Heart left ventricle (tissue), 16 donors: ENCODE data around the gene SCLY. TPM values are rescaled to one million over a fixed set of nuclear protein-coding genes. Genes with fewer than 3 reads are reported as not detected.
"Not testable (repeated sequence)": the region's sequence is repeated elsewhere in the genome, so short reads cannot be mapped to it uniquely, and the experiment has no call there.

ENCODE experiments used
- ATAC-seq, 4 donors: fragments of 200-7000 bp; cut with Tn5 transposase; one replicate each; pipeline ENCODE4 v1.9.1; 2020 to 2022; ENCODE audit warnings: moderate library complexity in 4 of 4, mild to moderate bottlenecking in 3 of 4, moderate number of reproducible peaks in 1 of 4
- DNase-seq, 5 donors: peaks; one replicate each; pipeline ENCODE4 v3.0.0-alpha.2; 2020
- H3K27ac ChIP-seq, 12 donors: fragments of 200-600 bp; sonication (generic) in 4 of 12; one replicate each; pipeline versions ENCODE4 v1.5.0 to v1.8.0; 2016 to 2022; ENCODE audit warnings: mild to moderate bottlenecking in 2 of 12
- H3K27me3 ChIP-seq, 9 donors: fragments of 200-600 bp; sonication (generic) in 2 of 9; one replicate each; pipeline versions ENCODE4 v1.5.1 to v1.8.0; 2016 to 2022; ENCODE audit warnings: mild to moderate bottlenecking in 3 of 9
- H3K36me3 ChIP-seq, 9 donors: fragments of 200-600 bp; sonication (generic) in 2 of 9; one replicate each; pipeline versions ENCODE4 v1.5.0 to v1.8.0; 2018 to 2022; ENCODE audit warnings: mild to moderate bottlenecking in 2 of 9
- H3K4me1 ChIP-seq, 12 donors: fragments of 200-600 bp; sonication (generic) in 4 of 12; one replicate each; pipeline versions ENCODE4 v1.5.0 to v1.8.0; 2016 to 2022; ENCODE audit warnings: mild to moderate bottlenecking in 3 of 12
- H3K4me3 ChIP-seq, 12 donors: fragments of 200-600 bp; sonication (generic) in 4 of 12; one replicate each; pipeline versions ENCODE4 v1.5.0 to v1.8.0; 2017 to 2022; ENCODE audit warnings: mild to moderate bottlenecking in 9 of 12, moderate library complexity in 4 of 12
- H3K9me3 ChIP-seq, 12 donors: fragments of 200-600 bp; sonication (generic) in 4 of 12; one replicate each; pipeline versions ENCODE4 v1.5.0 to v1.8.0; 2016 to 2022; ENCODE audit warnings: mild to moderate bottlenecking in 1 of 12
- POLR2A ChIP-seq, 2 donors: fragments of 450-650 bp; IDR thresholded peaks; one replicate each; pipeline ENCODE4 v1.6.1; 2017; ENCODE audit warnings: antibody characterized with exemption in 2 of 2, mild to moderate bottlenecking in 2 of 2, moderate library complexity in 2 of 2
- WGBS, 4 donors: extraction: QIAGEN DNeasy Blood & Tissue Kit in 2 of 4; methylation state at CpG; one replicate each; pipeline versions ENCODE4 v1.1.5 to v1.1.7; 2013 to 2018; 5-methylcytosine and 5-hydroxymethylcytosine counted together
- intact Hi-C, 10 donors: fragments of 100-400 bp; cut with DNase I; formaldehyde crosslinking; loops; one replicate each; pipeline versions ENCODE4 v1.11.1 to v1.14.2; 2022
- polyA plus RNA-seq, 2 donors: library from polyadenylated mRNA; stranded (reverse); fragments of 200-250 nt; gene quantifications; one replicate each; pipeline ENCODE4 v1.2.3, GENCODE V29; 2013
- total RNA-seq, 9 donors: library from RNA; depleted of rRNA in 2 of 9; stranded (reverse); fragments of >200 nt in 2 of 9; fragmentation: NEBNext Ultra II Directional in 3 of 9; extraction: Animal tissue kit (Norgen Biotek cat#: 25700) in 3 of 9; gene quantifications; one replicate each; pipeline versions ENCODE4 v1.1.0 to v1.2.4, GENCODE V29; 2016 to 2023
- TF ChIP-seq, protein P1 (sequence below), 12 donors: fragments of 200-600 bp; sonication (generic) in 4 of 12; IDR thresholded peaks; one replicate each; pipeline versions ENCODE4 v1.5.0 to v1.8.0; 2018 to 2022; ENCODE audit warnings: antibody characterized with exemption in 12 of 12, mild to moderate bottlenecking in 5 of 12
- donor health status: ischemic (EF 13 %, LVEDD 7.1; RV severe dilation, severe dysfunction).
- donor health status: healthy with polysubstance abuse.
- donor health status: DM: no; HTN: yes; CAD: no.
- donor health status: DM: no; HTN: no; CAD: no.
- donor health status: ischemic (EF 25% LVEDD 6.9; RV normal size, moderate dysfunction).
- donor health status: ischemic (EF 25% LVEDD 5.7; RV mildly dilated, moderate dysfunction).
- donor health status: healthy.
- donor health status: DM: yes; HTN: yes; CAD: no.
- donor health status: ischemic (EF 35%, LVEDD 5.7; RV mildly dilated, moderate dysfunction).
- donor health status: nonischemic (EF 11% LVEDD 7.7; RV severe dilation, severe dysfunction).
- donor health status: DM: yes; HTN: yes; CAD: no.
- donor health status: PGD.
- donor health status: ischemic (EF 29% LVEDD 5.4; RV normal size, mild dysfunction).
- donor health status: nonischemic (EF 23%, LVEDD 6.1; RV moderate dilation, normal function).

SCLY gene
- total and polyA plus RNA-seq, 11 donors = 6.9 to 21.2 (median 10.6) TPM

DNA sequence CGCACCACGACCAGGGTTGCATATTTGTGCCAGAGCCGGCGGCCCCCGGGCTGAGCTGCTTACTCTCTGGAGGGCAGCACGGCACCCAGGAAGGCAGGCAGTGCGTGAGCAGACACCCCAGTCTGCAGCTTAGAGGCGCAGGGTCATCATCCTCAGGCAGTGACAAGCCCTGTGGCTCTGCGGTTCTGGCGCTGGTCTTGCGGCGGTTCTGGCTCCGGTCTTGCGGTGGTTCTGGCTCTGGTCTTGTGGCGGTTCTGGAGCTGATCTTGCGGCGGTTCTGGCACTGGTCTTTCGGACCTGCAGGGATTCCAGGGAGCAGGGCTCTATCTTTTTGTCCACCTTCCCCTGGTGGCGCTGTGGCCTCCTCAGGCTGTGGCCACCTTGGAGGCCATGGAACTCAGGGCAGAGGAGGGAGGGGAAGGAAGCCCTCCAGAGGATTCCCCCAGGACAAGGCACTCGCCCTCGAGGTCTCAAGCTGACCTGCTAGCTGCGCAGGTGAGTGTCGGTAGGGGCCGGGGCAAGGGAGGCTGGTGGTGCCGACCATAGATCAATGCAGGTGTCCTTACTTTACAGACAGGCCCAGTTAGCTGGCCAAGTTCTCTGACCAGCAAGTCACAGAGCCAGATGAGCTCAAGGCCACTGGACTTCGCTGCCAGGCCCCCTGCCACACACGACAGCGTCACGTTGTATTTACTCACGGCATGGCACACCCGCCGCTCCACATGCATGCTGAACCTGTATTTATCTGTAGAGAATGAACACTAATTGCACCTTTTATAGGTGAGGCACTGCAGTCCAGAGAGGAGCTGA lies 54.3 kb downstream of the SCLY start:
- Histone ChIP-seq H3K27ac (no peak overlapping the region), H3K4me3 (no peak overlapping the region), H3K9me3 (peaks cover 0 to 16% (median 7%) of the 10 kb centered on the region in 12 donors), H3K36me3 (no peaks in the 10 kb centered on the region), H3K27me3 (peaks cover 0 to 32% (median 0%) of the 10 kb centered on the region in 9 donors), H3K4me1 (peaks cover 0 to 2% (median 0%) of the 10 kb centered on the region in 12 donors)
- TF ChIP-seq, protein P1, sequence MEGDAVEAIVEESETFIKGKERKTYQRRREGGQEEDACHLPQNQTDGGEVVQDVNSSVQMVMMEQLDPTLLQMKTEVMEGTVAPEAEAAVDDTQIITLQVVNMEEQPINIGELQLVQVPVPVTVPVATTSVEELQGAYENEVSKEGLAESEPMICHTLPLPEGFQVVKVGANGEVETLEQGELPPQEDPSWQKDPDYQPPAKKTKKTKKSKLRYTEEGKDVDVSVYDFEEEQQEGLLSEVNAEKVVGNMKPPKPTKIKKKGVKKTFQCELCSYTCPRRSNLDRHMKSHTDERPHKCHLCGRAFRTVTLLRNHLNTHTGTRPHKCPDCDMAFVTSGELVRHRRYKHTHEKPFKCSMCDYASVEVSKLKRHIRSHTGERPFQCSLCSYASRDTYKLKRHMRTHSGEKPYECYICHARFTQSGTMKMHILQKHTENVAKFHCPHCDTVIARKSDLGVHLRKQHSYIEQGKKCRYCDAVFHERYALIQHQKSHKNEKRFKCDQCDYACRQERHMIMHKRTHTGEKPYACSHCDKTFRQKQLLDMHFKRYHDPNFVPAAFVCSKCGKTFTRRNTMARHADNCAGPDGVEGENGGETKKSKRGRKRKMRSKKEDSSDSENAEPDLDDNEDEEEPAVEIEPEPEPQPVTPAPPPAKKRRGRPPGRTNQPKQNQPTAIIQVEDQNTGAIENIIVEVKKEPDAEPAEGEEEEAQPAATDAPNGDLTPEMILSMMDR (IDR thresholded peaks at IDR 0.05) = no peak
- no peak for TF ChIP-seq POLR2A (IDR thresholded peaks at IDR 0.05)
- DNase-seq = peak in 3 of 5 donors; percentile 12 to 45 (median 20)
- no peak for ATAC-seq
- 88 to 91% (median 90%) methylated on average over 21 to 32 of the region's 32 CpGs for WGBS, 4 donors
- intact Hi-C loops = no loop called here

DNA sequence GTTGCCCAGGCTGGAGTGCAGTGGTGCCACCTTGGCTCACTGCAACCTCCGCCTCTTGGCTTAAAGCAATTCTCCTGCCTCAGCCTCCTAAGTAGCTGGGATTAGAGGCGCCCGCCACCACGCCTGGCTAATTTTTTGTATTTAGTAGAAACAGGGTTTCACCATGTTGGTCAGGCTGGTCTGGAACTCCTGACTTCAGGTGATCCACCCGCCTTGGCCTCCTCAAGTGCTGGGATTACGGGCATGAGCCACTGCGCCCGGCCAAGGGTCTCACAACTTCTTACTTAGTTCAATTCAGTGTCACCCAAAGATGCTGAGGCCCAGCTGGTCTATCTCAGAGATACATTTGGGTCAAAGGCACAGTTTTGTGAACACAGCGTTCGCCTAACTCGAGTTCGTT lies 54.9 kb downstream of the SCLY start:
- Histone ChIP-seq H3K27me3 (peaks cover 0 to 32% (median 0%) of the 10 kb centered on the region in 9 donors), H3K9me3 (peaks cover 0 to 16% (median 7%) of the 10 kb centered on the region in 12 donors)
- H3K27ac ChIP-seq, H3K4me3 ChIP-seq, ATAC-seq, H3K36me3 ChIP-seq, H3K4me1 ChIP-seq, intact Hi-C loops: not testable (repeated sequence)
- WGBS, 4 donors = 92 to 98% (median 97%) methylated on average over 12 of the region's 12 CpGs
- peak in 1 of 5 donors; percentile 8 for DNase-seq

DNA sequence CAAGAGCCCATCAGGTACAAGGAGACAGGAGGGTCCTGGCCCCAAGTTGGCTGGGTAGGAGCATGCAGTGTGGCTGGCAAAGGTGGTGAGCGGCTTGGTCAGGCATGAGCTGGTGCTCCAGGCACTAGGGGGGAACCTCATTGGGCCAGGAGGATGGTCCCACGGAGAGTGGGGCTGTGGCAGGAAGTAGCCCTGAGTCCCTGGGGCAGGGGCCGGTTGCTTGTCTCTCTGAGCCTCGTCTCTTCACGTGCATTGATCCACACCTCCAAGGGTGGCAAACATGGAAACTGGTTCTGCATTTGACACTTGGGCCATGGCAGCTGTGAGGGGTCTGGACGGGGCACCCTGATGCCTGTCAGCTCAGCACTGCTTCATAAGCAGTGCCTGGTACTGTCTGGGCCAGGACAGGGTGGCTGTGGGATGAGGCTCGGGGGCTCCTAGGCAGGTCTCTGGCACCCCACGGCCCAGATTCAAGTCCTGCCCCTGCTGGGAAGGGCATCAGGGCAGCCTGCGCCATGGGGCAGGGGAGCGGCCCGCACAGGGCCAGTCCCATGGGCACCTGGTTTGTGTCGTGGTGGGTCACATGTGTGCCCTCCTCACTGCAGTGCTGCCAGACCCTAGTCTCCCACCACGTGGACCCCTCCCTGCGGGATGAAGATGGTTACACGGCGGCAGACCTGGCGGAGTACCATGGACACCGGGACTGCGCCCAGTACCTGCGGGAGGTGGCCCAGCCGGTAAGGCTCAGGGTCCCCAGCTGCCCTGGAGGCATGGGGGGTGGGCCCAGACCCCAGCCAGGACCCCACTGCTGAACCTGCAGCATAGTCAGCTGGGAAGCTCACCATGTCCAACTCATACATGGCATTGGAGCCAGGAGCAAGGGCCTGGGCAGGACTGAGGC lies 55.7 kb downstream of the SCLY start:
- TF ChIP-seq POLR2A (IDR thresholded peaks at IDR 0.05) = no peak
- TF ChIP-seq, protein P1 (IDR thresholded peaks at IDR 0.05) = no peak
- H3K27ac ChIP-seq = no peak overlapping the region
- H3K27me3 ChIP-seq = peaks cover 0 to 32% (median 0%) of the 10 kb centered on the region in 9 donors
- intact Hi-C loops = no loop called here
- ATAC-seq (peak in 1 of 4 donors; percentile 25), DNase-seq (peak in 2 of 5 donors; percentile 18 to 44)
- WGBS, 4 donors = 83 to 89% (median 87%) methylated on average over 1 to 21 of the region's 21 CpGs
- no peaks in the 10 kb centered on the region for H3K36me3 ChIP-seq
- no peak overlapping the region for H3K4me3 ChIP-seq
- peaks cover 0 to 9% (median 0%) of the 10 kb centered on the region in 12 donors for H3K4me1 ChIP-seq
- H3K9me3 ChIP-seq = peaks cover 0 to 16% (median 7%) of the 10 kb centered on the region in 12 donors

DNA sequence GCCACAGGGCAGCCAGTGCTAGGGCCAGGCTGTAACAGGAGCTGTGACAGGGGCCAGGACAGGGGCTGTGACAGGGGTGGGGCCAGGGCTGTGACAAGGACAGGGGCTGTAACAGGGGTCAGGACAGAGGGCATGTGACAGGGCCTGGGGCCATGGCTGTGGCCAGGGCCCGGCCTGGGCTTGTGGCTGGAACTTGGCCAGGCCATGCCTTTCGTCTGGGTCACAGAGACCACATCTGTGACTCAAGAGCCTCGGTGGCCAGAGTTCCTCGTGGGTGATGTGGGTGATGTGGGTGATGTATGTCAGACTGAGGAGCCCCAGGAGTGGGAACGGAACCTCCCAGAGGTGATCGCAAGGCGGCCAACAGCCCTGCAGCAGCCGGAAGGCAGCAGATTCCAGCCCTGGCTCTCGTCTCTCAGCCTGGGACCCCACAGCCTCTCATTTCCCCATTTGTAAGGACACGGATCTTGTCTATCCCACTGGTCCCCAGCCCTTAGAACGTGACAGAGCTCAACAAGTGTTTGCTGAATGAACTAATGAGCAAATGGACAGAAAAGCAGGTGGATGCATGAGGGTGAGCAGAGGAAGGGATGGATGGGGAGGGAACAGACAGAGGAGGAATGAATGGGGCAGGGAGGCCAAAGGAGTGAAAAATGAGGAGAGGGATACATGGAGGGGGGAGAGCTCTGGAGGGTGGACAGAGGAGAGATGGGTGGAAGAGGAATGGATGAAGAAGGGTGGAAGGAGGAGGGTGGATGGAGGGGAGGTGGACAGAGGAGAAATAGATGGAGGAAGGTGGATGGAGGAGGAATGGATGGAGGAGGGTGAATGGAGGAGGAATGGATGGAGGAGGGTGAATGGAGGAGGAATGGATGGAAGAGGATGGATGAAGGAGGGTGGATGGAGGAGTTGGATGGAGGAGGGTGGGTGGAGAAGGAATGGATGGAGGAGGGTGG lies 56.7 kb downstream of the SCLY start:
- peak in 2 of 5 donors; percentile 11 to 48 for DNase-seq
- peak in 1 of 4 donors; percentile 16 for ATAC-seq
- no peak overlapping the region for H3K4me3 ChIP-seq
- TF ChIP-seq, protein P1 (IDR thresholded peaks at IDR 0.05) = no peak
- TF ChIP-seq POLR2A (IDR thresholded peaks at IDR 0.05) = no peak
- 68 to 75% (median 73%) methylated on average over 9 to 11 of the region's 11 CpGs for WGBS, 4 donors
- H3K4me1 ChIP-seq = peaks cover 0 to 9% (median 0%) of the 10 kb centered on the region in 12 donors
- intact Hi-C loops = no loop called here
- H3K9me3 ChIP-seq = peaks cover 0 to 8% (median 4%) of the 10 kb centered on the region in 12 donors
- H3K27ac ChIP-seq = no peak overlapping the region
- H3K36me3 ChIP-seq = no peaks in the 10 kb centered on the region
- peaks cover 0 to 32% (median 0%) of the 10 kb centered on the region in 9 donors for H3K27me3 ChIP-seq
